Glutamatergic neuron (in vitro differentiated cells): Measurements from ENCODE around the gene SYNE2. TPM values are rescaled to one million over a fixed set of nuclear protein-coding genes. Genes with fewer than 3 reads are reported as not detected.

Experiments used
- DNase-seq: peaks from one replicate; pipeline ENCODE4 v3.0.0; 2022
- H3K27ac Mint-ChIP-seq: one replicate; pipeline ENCODE4 v1.8.0; 2020; ENCODE audit warnings: mild to moderate bottlenecking, mixed read lengths, inconsistent platforms; ENCODE audit not compliant: unreplicated experiment
- H3K27me3 Mint-ChIP-seq: one replicate; pipeline ENCODE4 v1.8.0; 2020; ENCODE audit warnings: mild to moderate bottlenecking, moderate library complexity, mixed read lengths, inconsistent platforms; ENCODE audit not compliant: unreplicated experiment
- H3K36me3 Mint-ChIP-seq: one replicate; pipeline ENCODE4 v1.8.0; 2020; ENCODE audit warnings: mild to moderate bottlenecking, mixed read lengths, inconsistent platforms; ENCODE audit not compliant: unreplicated experiment
- H3K4me1 Mint-ChIP-seq: one replicate; pipeline ENCODE4 v1.8.0; 2020; ENCODE audit warnings: mild to moderate bottlenecking, low read depth, mixed read lengths, inconsistent platforms; ENCODE audit not compliant: unreplicated experiment
- H3K4me3 Mint-ChIP-seq: one replicate; pipeline ENCODE4 v1.8.0; 2020; ENCODE audit warnings: mild to moderate bottlenecking, mixed read lengths, inconsistent platforms; ENCODE audit not compliant: unreplicated experiment
- H3K9me3 Mint-ChIP-seq: one replicate; pipeline ENCODE4 v1.8.0; 2020; ENCODE audit warnings: mild to moderate bottlenecking, moderate library complexity, mixed read lengths, inconsistent platforms; ENCODE audit not compliant: unreplicated experiment
- total RNA-seq: library from RNA; stranded (reverse); fragmentation: NEBNext Ultra II Directional; extraction: Animal tissue kit (Norgen Biotek cat#: 25700); gene quantifications from one replicate; pipeline ENCODE4 v1.2.1, GENCODE V29; 2021; ENCODE audit not compliant: unreplicated experiment
- TF ChIP-seq, protein P1 (sequence below): fragments of 200-600 bp; sonication (generic); IDR thresholded peaks from one replicate; pipeline ENCODE4 v1.5.0; 2021; ENCODE audit not compliant: partially characterized antibody, unreplicated experiment

Gene SYNE2
- total RNA-seq, 1 donor from 2014 or later = 81.7 TPM

DNA sequence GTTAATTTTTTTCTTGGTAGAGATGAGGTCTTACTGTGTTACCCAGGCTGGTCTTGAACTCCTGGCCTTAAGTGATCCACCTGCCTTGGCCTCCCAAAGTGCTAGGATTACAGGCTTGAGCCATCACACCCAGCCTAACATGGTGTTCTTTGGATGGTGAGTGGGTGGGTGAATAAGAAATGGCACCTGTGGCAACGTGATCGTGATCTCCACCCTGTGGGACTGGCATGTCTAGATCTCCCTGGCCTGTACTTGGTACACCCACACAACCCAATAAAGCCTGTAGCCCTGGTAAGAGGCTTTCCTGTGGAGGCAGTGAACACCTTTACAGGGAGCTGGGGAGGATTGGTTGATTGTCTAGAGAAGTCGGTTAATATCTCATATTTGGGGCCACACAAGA lies 25.2 kb downstream of the SYNE2 start:
- H3K27me3 Mint-ChIP-seq = peaks cover 2% of the 10 kb centered on the region
- no peak overlapping the region for H3K27ac Mint-ChIP-seq
- peaks cover 8% of the 10 kb centered on the region for H3K4me1 Mint-ChIP-seq
- peaks cover 2% of the 10 kb centered on the region for H3K9me3 Mint-ChIP-seq
- TF ChIP-seq, protein P1, sequence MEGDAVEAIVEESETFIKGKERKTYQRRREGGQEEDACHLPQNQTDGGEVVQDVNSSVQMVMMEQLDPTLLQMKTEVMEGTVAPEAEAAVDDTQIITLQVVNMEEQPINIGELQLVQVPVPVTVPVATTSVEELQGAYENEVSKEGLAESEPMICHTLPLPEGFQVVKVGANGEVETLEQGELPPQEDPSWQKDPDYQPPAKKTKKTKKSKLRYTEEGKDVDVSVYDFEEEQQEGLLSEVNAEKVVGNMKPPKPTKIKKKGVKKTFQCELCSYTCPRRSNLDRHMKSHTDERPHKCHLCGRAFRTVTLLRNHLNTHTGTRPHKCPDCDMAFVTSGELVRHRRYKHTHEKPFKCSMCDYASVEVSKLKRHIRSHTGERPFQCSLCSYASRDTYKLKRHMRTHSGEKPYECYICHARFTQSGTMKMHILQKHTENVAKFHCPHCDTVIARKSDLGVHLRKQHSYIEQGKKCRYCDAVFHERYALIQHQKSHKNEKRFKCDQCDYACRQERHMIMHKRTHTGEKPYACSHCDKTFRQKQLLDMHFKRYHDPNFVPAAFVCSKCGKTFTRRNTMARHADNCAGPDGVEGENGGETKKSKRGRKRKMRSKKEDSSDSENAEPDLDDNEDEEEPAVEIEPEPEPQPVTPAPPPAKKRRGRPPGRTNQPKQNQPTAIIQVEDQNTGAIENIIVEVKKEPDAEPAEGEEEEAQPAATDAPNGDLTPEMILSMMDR = no peak
- DNase-seq = no peak
- H3K36me3 Mint-ChIP-seq = no peaks in the 10 kb centered on the region
- no peak overlapping the region for H3K4me3 Mint-ChIP-seq

DNA sequence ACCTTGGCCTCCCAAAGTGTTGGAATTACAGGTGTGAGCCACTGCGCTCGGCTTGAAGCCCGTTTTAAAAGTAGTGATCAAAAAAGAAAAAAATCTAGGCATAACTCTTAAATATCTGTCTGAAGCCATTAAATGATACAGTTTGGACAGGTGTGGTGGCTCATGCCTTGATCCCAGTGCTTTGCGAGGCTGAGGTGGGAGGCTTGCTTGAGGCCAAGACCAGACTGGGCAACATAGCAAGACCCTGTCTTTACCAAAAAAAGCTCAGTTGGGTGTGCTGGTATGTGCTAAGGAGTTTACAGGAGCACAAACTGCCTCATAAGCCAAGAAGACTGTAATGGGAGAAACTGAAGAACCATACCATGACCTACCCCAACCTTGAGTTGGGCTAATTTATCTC lies 26.0 kb downstream of the SYNE2 start:
- Mint-ChIP-seq H3K27ac (no peak overlapping the region), H3K36me3 (no peaks in the 10 kb centered on the region), H3K9me3 (peaks cover 2% of the 10 kb centered on the region), H3K27me3 (peaks cover 2% of the 10 kb centered on the region), H3K4me1 (peaks cover 8% of the 10 kb centered on the region), H3K4me3 (no peak overlapping the region)
- DNase-seq = no peak
- TF ChIP-seq, protein P1 = no peak

DNA sequence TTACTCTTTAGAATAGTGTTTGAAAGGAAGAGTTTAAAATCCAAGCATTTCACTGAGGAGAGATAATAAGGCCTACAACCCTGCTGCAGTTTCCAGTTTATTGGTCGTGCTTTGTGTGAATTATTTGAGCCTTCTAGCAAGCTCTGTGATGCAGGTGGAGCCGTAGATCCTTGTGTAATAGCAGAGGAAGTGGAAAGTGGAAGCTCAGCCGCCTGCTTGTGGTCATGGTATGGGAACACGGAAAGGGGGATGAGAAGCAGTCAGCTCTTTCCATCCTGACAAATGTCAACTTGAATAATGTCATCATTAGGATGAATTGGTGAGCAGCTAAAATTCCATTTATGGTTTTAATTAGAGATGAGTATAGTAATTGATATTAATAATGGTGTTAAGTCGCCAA lies 29.1 kb downstream of the SYNE2 start:
- Mint-ChIP-seq H3K4me1 (peaks cover under 1% of the 10 kb centered on the region), H3K9me3 (no peaks in the 10 kb centered on the region), H3K4me3 (no peak overlapping the region), H3K27me3 (peaks cover 2% of the 10 kb centered on the region), H3K27ac (no peak overlapping the region), H3K36me3 (no peaks in the 10 kb centered on the region)
- no peak for DNase-seq
- TF ChIP-seq, protein P1 = no peak

DNA sequence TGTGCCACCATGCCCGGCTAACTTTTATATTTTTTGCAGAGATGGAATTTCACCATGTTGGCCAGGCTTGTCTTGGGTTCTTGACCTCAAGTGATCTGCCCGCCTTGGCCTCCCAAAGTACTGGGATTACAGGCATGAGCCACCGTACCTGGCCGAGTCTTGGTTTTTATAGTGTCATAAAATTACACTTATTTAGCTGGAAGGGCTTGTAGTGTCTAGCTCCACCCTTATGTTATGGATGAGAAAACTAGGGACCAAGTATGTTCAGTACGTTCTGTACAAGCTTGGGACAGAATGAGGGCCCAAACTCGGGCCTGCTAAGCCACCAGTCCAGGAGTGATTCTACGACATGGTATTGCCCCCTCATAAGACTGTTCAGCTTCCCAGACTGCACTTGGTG lies 35.1 kb downstream of the SYNE2 start:
- no peak overlapping the region for H3K27ac Mint-ChIP-seq
- no peaks in the 10 kb centered on the region for H3K36me3 Mint-ChIP-seq
- H3K4me1 Mint-ChIP-seq = peaks cover 20% of the 10 kb centered on the region
- H3K27me3 Mint-ChIP-seq = no peaks in the 10 kb centered on the region
- H3K9me3 Mint-ChIP-seq = no peaks in the 10 kb centered on the region
- H3K4me3 Mint-ChIP-seq = no peak overlapping the region
- TF ChIP-seq, protein P1 = no peak
- DNase-seq = no peak

DNA sequence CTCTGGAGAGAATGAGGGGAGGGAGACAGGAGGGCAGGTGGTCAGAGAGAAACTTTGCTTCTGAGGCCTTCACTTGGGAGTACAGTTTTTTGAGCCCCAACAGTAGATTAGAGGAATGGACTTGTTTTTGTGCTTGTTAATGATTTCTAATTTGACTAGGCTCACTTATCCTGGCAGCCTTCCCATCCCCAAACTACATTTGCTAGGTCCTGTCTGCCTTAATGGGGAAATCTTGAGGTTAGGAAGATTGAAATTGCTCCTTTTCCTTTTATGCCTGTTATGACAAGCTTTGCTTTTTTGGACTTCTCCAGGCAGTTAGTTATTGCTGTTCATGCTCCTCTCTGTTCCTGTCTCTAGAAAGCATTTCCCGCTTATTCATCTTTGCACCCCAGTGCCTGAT lies 37.7 kb downstream of the SYNE2 start:
- H3K27me3 Mint-ChIP-seq = peaks cover 1% of the 10 kb centered on the region
- no peak overlapping the region for H3K27ac Mint-ChIP-seq
- no peaks in the 10 kb centered on the region for H3K36me3 Mint-ChIP-seq
- no peak for DNase-seq
- H3K4me3 Mint-ChIP-seq = no peak overlapping the region
- H3K9me3 Mint-ChIP-seq = no peaks in the 10 kb centered on the region
- TF ChIP-seq, protein P1 = no peak
- peaks cover 20% of the 10 kb centered on the region for H3K4me1 Mint-ChIP-seq
